Tibial nerve (tissue), 4 donors: ENCODE measurements around the gene DNAJC11.

Source experiments
- CTCF ChIP-seq, 5 experiments: fragments of 200-600 bp in 3 of 5; fragments of 450-650 bp in 2 of 5; sonication (generic) in 3 of 5; IDR thresholded peaks; one replicate each; pipeline ENCODE4 v1.5.1; 2016 to 2019; ENCODE audit warnings: antibody characterized with exemption in 5 of 5, mild to moderate bottlenecking in 3 of 5, moderate library complexity in 2 of 5
- EP300 ChIP-seq, 2 donors: sonication (generic); formaldehyde crosslinking; IDR thresholded peaks; one replicate each; pipeline ENCODE4 v1.6.1; 2017; ENCODE audit warnings: antibody characterized with exemption in 2 of 2, mild to moderate bottlenecking in 1 of 2

- TF ChIP-seq CTCF (IDR thresholded peaks at IDR 0.05) = no peak
- no peak for TF ChIP-seq EP300 (IDR thresholded peaks at IDR 0.05)
Observed at GRCh38 chr1:6745073-6745472, 43.5 kb upstream of the DNAJC11 start.
